K562 (cell line): ENCODE data around the gene FN3KRP. TPM values are rescaled to one million over a fixed set of nuclear protein-coding genes. Genes with fewer than 3 reads are reported as not detected.

Experiments used
- ATAC-seq: fragments of 200-7000 bp; cut with Tn5 transposase; 3 replicates; pipeline ENCODE4 v1.9.1; 2020; ENCODE audit warnings: moderate library complexity
- BruUV-seq: library from RNA; stranded (reverse); fragments of 400-500 nt; replicated peaks from 2 replicates; lab custom pipeline; 2021; lab: Mats Ljungman, UMichigan
- CTCF ChIA-PET: fragments of 300-600 bp; formaldehyde crosslinking; extraction: SDS; loops from one replicate; lab custom pipeline; 2021; ENCODE audit warnings: low intra/inter-chr PET ratio; lab: Yijun Ruan, JAX
- POLR2A ChIA-PET: fragments of 300-600, 350-650 bp; sonication (Branson Sonifier 250); formaldehyde crosslinking; extraction: SDS; loops from one replicate; lab custom pipeline; 2021; ENCODE audit warnings: antibody characterized with exemption, inconsistent platforms; lab: Yijun Ruan, JAX
- DNase-seq, 4 experiments: peaks; one replicate each; pipeline versions ENCODE4 v3.0.0 to v3.0.0-alpha.2; 2011 to 2018; ENCODE audit warnings: low spot score in 3 of 4, mixed read lengths in 3 of 4; ENCODE audit errors: extremely low read depth in 1 of 4
- FAIRE-seq: peaks from 2 replicates; lab custom pipeline; 2011; peaks lifted over from hg19 to GRCh38; lab: Jason Lieb, UNC
- H2AFZ ChIP-seq: 2 replicates; pipeline ENCODE4 v1.6.0; 2011; ENCODE audit warnings: low read depth, low read length, control low read depth, inconsistent platforms
- H3K27ac ChIP-seq: fragments of 200-600 bp; 3 replicates; pipeline ENCODE4 v1.8.0; 2011; ENCODE audit warnings: low read depth, mild to moderate bottlenecking, control low read depth, inconsistent platforms, low read length, moderate library complexity, mixed read lengths; ENCODE audit errors: extremely low read depth
- H3K27me3 ChIP-seq, 2 experiments: fragments of 300-600 bp in 1 of 2; 2 replicates in 1 of 2; 3 replicates in 1 of 2; pipeline versions ENCODE4 v1.6.0 to v1.8.0; 2011; ENCODE audit warnings: inconsistent platforms in 2 of 2, low read length in 2 of 2, mild to moderate bottlenecking in 1 of 2, mixed read lengths in 1 of 2, moderate library complexity in 1 of 2; ENCODE audit not compliant: control insufficient read depth in 2 of 2, insufficient read depth in 2 of 2
- H3K36me3 ChIP-seq: fragments of 300-600 bp; 3 replicates; pipeline ENCODE4 v1.8.0; 2011; ENCODE audit warnings: mild to moderate bottlenecking, low read length, inconsistent platforms; ENCODE audit not compliant: control insufficient read depth, insufficient read depth
- H3K4me1 ChIP-seq, 2 experiments: fragments of 200-600 bp in 1 of 2; replicated peaks in 1 of 2; 2 replicates in 1 of 2; 3 replicates in 1 of 2; pipeline versions ENCODE4 v1.5.1 to v1.8.0; 2011; ENCODE audit warnings: inconsistent platforms in 2 of 2, low read length in 2 of 2, mild to moderate bottlenecking in 1 of 2, mixed read lengths in 1 of 2, moderate library complexity in 1 of 2; ENCODE audit not compliant: control insufficient read depth in 2 of 2, insufficient read depth in 2 of 2
- H3K4me2 ChIP-seq: 2 replicates; pipeline ENCODE4 v1.6.1; 2011; ENCODE audit warnings: low read length, control low read depth, inconsistent platforms, mixed read lengths; ENCODE audit not compliant: insufficient read depth
- H3K4me3 ChIP-seq: fragments of 200-600 bp; sonication (generic), shearing (Covaris generic); 2 replicates; pipeline ENCODE4 v1.5.1; 2016; ENCODE audit warnings: control low read depth, inconsistent platforms
- H3K79me2 ChIP-seq: fragments of 200-600 bp; 3 replicates; pipeline ENCODE4 v1.8.0; 2011; ENCODE audit warnings: low read length, inconsistent platforms; ENCODE audit not compliant: control insufficient read depth, insufficient read depth
- H3K9ac ChIP-seq, 2 experiments: 2 replicates each; pipeline versions ENCODE4 v1.6.0 to v1.6.1; 2011; ENCODE audit warnings: low read depth in 2 of 2, low read length in 2 of 2, control low read depth in 1 of 2, inconsistent platforms in 1 of 2, mild to moderate bottlenecking in 1 of 2, mixed read lengths in 1 of 2; ENCODE audit not compliant: insufficient read depth in 1 of 2
- H3K9me1 ChIP-seq: one replicate; pipeline ENCODE4 v1.6.0; 2011; ENCODE audit warnings: inconsistent platforms, mild to moderate bottlenecking, low read length, moderate library complexity; ENCODE audit not compliant: control insufficient read depth, insufficient read depth
- H3K9me3 ChIP-seq: replicated peaks from 2 replicates; pipeline ENCODE4 v1.5.1; 2011; ENCODE audit warnings: low read depth, low read length, inconsistent platforms; ENCODE audit not compliant: control insufficient read depth, insufficient read depth
- H4K20me1 ChIP-seq: replicated peaks from 2 replicates; pipeline ENCODE4 v1.6.1; 2011; ENCODE audit warnings: low read length, inconsistent platforms, mixed read lengths; ENCODE audit not compliant: control insufficient read depth, insufficient read depth
- BACH1 ChIP-seq: fragments of 200-800 bp; sonication (Bioruptor generic); IDR thresholded peaks from 2 replicates; pipeline ENCODE4 v1.6.1; 2016; ENCODE audit warnings: missing genetic modification characterization, missing compliant biosample characterization
- GMEB1 ChIP-seq: fragments of 250-450 bp; sonication (Bioruptor Pico); IDR thresholded peaks from 2 replicates; pipeline ENCODE4 v1.4.0; 2020; ENCODE audit warnings: mild to moderate bottlenecking
- HMG20A ChIP-seq: fragments of 450-650 bp; formaldehyde crosslinking; conservative IDR thresholded peaks from 2 replicates; pipeline ENCODE4 v1.4.0; 2020; ENCODE audit warnings: mild to moderate bottlenecking, mixed read lengths
- MAZ ChIP-seq, 2 experiments: fragments of 450-650 bp in 1 of 2; sonication (generic) in 1 of 2; formaldehyde crosslinking; IDR thresholded peaks in 1 of 2; conservative IDR thresholded peaks in 1 of 2; 2 replicates each; pipeline versions ENCODE4 v1.4.0 to v1.5.0; 2020; ENCODE audit warnings: mild to moderate bottlenecking in 1 of 2, missing genetic modification reagents in 1 of 2
- MITF ChIP-seq: IDR thresholded peaks from 2 replicates; pipeline ENCODE4 v1.6.1; 2014; ENCODE audit warnings: antibody characterized with exemption
- MYC ChIP-seq, 2 experiments: fragments of 250-450 bp in 1 of 2; sonication (Bioruptor Pico) in 1 of 2; IDR thresholded peaks; 2 replicates each; pipeline versions ENCODE4 v1.5.1 to v1.6.1; 2012 to 2021; ENCODE audit warnings: low read depth in 2 of 2, borderline replicate concordance in 1 of 2, improper control_type of control experiment in 1 of 2, low read length in 1 of 2, mild to moderate bottlenecking in 1 of 2, moderate library complexity in 1 of 2
- SMC3 ChIP-seq: conservative IDR thresholded peaks from 2 replicates; pipeline ENCODE4 v1.6.1; 2011; ENCODE audit warnings: low read depth, low read length, improper control_type of control experiment; ENCODE audit not compliant: insufficient read depth
- TAF9B ChIP-seq: fragments of 450-650 bp; IDR thresholded peaks from 2 replicates; pipeline ENCODE4 v1.6.1; 2018; ENCODE audit warnings: mild to moderate bottlenecking; ENCODE audit not compliant: partially characterized antibody
- ZBTB49 ChIP-seq: sonication (generic); formaldehyde crosslinking; IDR thresholded peaks from 2 replicates; pipeline ENCODE4 v1.8.0; 2022; ENCODE audit warnings: missing genetic modification reagents, mild to moderate bottlenecking, borderline replicate concordance
- WGBS: fragments of 100-300 bp; shearing (Covaris generic); methylation state at CpG from one replicate; pipeline ENCODE4 v1.1.6; 2016; ENCODE audit warnings: low coverage, mixed read lengths; ENCODE audit not compliant: insufficient coverage; ENCODE audit errors: missing lambda C conversion rate; 5-methylcytosine and 5-hydroxymethylcytosine counted together
- in situ Hi-C: fragments of 300-500 bp; cut with MboI; formaldehyde crosslinking; loops from 4 replicates; pipeline ENCODE4 v1.15.0; 2018; ENCODE audit warnings: inconsistent platforms, mixed read lengths
- intact Hi-C: fragments of 100-400 bp; cut with micrococcal nuclease; formaldehyde crosslinking; loops from 2 replicates; pipeline ENCODE4 v1.14.2; 2022
- polyA plus RNA-seq, 8 experiments: library from polyadenylated mRNA; depleted of rRNA in 4 of 8; stranded (reverse) in 5 of 8; unstranded in 3 of 8; fragments of >200 nt; fragmentation: Nextera tagmentation in 2 of 8; fragmentation: Illumina TruSeq in 1 of 8; extraction: Ambion mirVana in 2 of 8; extraction: Trizol in 1 of 8; gene quantifications; 2 replicates each; pipeline versions ENCODE4 v1.2.1 to v1.2.3, GENCODE V29; 2011 to 2014; ENCODE audit warnings: inconsistent platforms in 1 of 8, missing spikeins in 1 of 8
- total RNA-seq, 7 experiments: library from RNA; depleted of rRNA in 6 of 7; stranded (reverse); fragments of >200 nt in 6 of 7; fragmentation: Illumina TruSeq in 2 of 7; extraction: Trizol in 2 of 7; gene quantifications; 2 replicates each; pipeline versions ENCODE4 v1.2.1 to v1.2.3, GENCODE V29; 2011 to 2021; ENCODE audit warnings: low replicate concordance in 1 of 7
- TF ChIP-seq, protein P1 (sequence below), 2 experiments: fragments of 200-800 bp in 1 of 2; sonication (Bioruptor generic) in 1 of 2; sonication (generic) in 1 of 2; formaldehyde crosslinking in 1 of 2; IDR thresholded peaks in 1 of 2; conservative IDR thresholded peaks in 1 of 2; 2 replicates each; pipeline versions ENCODE4 v1.5.0 to v1.6.1; 2016 to 2020; ENCODE audit warnings: missing compliant biosample characterization in 1 of 2, missing genetic modification characterization in 1 of 2, missing genetic modification reagents in 1 of 2

The FN3KRP gene
- total and polyA plus RNA-seq, 9 of the 15 experiments (the other 6 are each of a cell fraction or from before 2014, with no cell fraction given), result 2.0 to 32.1 (median 24.9) TPM

GRCh38 chr17:82677353-82677925, 39.1 kb upstream of the FN3KRP start:
- ChIA-PET POLR2A (interaction anchor here (0.6 to 1.8 kb wide), 3 partner anchors 9 to 579 kb away, joined by 3 to 5 read pairs (median 3); no protein-coding TSS in a partner anchor), CTCF (no interaction called here)
- intact Hi-C loops (no loop called here), in situ Hi-C loops (no loop called here)
- ATAC-seq (no peak), DNase-seq (no peak), FAIRE-seq (no peak)
- Histone ChIP-seq H3K9ac (peak overlapping the region in 1 of 2 experiments; percentile 45; a peak in 1 of 4 replicates), H3K9me3 (peaks cover 13% of the 10 kb centered on the region), H3K4me1 (peaks cover 0 to 18% of the 10 kb centered on the region in 2 experiments; a peak in 2 of 5 replicates), H4K20me1 (no peaks in the 10 kb centered on the region), H3K4me3 (no peak overlapping the region), H3K79me2 (no peaks in the 10 kb centered on the region), H3K4me2 (no peak overlapping the region), H2AFZ (no peak overlapping the region), H3K27ac (no peak overlapping the region), H3K9me1 (no peaks in the 10 kb centered on the region), H3K27me3 (peaks cover 7 to 29% of the 10 kb centered on the region in 2 experiments; a peak in 3 of 5 replicates), H3K36me3 (no peaks in the 10 kb centered on the region)
- 31% methylated on average over 21 of the region's 23 CpGs for WGBS
- BruUV-seq, result no TSS peak
- no peak for TF ChIP-seq HMG20A (CRISPR knock-in tag)
- no peak for TF ChIP-seq GMEB1 (CRISPR knock-in tag)
- no peak for TF ChIP-seq BACH1 (tag)
- no peak for TF ChIP-seq MYC (IDR thresholded peaks at IDR 0.05; ENCODE audit: low read depth, low read length)
- TF ChIP-seq MYC (CRISPR knock-in tag; IDR thresholded peaks at IDR 0.05; ENCODE audit: borderline replicate concordance, low read depth), result no peak
- no peak for TF ChIP-seq ZBTB49 (CRISPR knock-in tag)
- TF ChIP-seq MAZ (CRISPR knock-in tag; conservative IDR thresholded peaks at IDR 0.05 in 1 of 2, IDR thresholded peaks at IDR 0.05 in 1 of 2), result no peak
- TF ChIP-seq, protein P1, sequence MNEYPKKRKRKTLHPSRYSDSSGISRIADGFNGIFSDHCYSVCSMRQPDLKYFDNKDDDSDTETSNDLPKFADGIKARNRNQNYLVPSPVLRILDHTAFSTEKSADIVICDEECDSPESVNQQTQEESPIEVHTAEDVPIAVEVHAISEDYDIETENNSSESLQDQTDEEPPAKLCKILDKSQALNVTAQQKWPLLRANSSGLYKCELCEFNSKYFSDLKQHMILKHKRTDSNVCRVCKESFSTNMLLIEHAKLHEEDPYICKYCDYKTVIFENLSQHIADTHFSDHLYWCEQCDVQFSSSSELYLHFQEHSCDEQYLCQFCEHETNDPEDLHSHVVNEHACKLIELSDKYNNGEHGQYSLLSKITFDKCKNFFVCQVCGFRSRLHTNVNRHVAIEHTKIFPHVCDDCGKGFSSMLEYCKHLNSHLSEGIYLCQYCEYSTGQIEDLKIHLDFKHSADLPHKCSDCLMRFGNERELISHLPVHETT (CRISPR knock-in tag; conservative IDR thresholded peaks at IDR 0.05 in 1 of 2, IDR thresholded peaks at IDR 0.05 in 1 of 2), result no peak
- no peak for TF ChIP-seq TAF9B
- no peak for TF ChIP-seq MITF
- no peak for TF ChIP-seq SMC3
